Measurements from ENCODE around the gene RELA. TPM values are rescaled to one million over a fixed set of nuclear protein-coding genes. Genes with fewer than 3 reads are reported as not detected.
A peak's percentile ranks its signal among the peaks of the same experiment; 100 is the strongest.
"Not testable (repeated sequence)": the region's sequence is repeated elsewhere in the genome, so short reads cannot be mapped to it uniquely, and the experiment has no call there.

Gene RELA
- total RNA-seq, result 100 to 1,000 TPM in 1 of 2 donors, 10 to 100 TPM in 1; 98.2 to 108 TPM
- polyA plus RNA-seq, result 10 to 100 TPM; 28.8 to 73.8 TPM
- long read RNA-seq, donor 1, transcript RELA-202 (11 exons, 2,700 nt), result major isoform, 40 of 96 reads
- long read RNA-seq, donor 1, partial matches to known transcripts, result 40 of 96 reads
- long read RNA-seq, donor 1, other reads (novel, unspliced or antisense), result 15 of 96 reads
- long read RNA-seq, donor 2, transcript RELA-202 (11 exons, 2,700 nt), result major isoform, 9 of 30 reads
- long read RNA-seq, donor 2, partial matches to known transcripts, result 19 of 30 reads
- long read RNA-seq, donor 2, other reads (novel, unspliced or antisense), result 2 of 30 reads

DNA sequence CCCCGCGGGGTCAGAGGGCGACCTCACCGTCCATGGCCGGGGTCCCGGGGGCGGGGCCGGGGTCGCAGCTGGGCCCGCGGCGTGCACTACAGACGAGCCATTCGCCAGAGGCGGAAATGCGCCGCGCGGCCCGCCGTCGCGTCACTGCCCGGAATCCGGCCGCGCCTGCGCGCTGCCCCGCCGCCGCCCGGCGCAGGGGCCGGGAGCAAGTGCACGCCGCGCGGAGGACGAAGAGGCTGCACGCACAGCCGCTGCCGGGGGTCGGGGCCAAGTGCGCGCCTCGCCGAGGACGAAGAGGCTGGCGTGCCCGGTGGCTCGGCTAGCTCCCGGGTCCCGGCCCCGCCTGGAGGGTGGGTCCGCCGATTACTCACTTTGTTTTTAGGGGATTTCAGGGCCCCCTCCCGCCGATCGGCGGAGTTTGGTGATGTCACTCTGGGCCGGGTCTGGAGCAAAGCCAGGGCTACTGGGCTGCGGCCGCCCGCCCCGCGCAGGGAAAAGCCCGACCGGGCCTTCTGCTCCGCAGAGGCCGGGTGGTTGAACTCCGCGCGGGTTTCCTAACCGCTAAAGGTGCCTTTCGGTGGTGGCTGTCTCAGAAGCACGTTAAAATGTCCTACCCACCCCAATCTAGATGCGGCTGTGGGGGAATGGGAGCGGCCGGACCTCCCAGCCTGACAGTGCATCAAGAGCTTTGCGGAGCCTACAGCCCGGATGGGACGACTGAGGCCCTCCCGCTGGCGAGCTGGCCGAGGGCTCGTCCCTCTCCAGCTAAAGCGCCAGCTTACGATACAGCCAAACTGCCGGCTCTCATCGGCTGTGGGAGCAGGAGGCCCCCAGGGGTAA, at the start of gene RELA:
Gene RELA (minus strand): TSS at position 118 of the 840 bp plus-strand sequence. CDS start 84 bp downstream, at position 34.
- ATAC-seq (ENCODE audit: low FRiP score) (peak; percentile 95), DNase-seq (peak; percentile 97 to 98)
- 0 to 1% methylated on average over 77 to 91 of the region's 91 CpGs for WGBS, 2 donors
- peak within 1 kb of the TSS; percentile 83 to 92 for H3K27ac ChIP-seq (ENCODE audit: low read depth in 1 of 2, low read length in 2 of 2)
- intact Hi-C loops (cut with DNase I), result loop anchor here in 1 of 2 donors (5.0 kb wide), 1 partner anchor 49 kb away; the partner anchor contains the start of gene KAT5
- H3K27me3 ChIP-seq (ENCODE audit: control insufficient read depth in 1 of 2, insufficient read depth in 2 of 2, low read length in 1 of 2), result no peaks in the 10 kb centered on the region
- peaks cover 0 to 2% of the 10 kb centered on the region in 2 donors for H3K36me3 ChIP-seq (ENCODE audit: control insufficient read depth in 1 of 2, insufficient read depth in 2 of 2, low read length in 1 of 2)
- H3K4me3 ChIP-seq (ENCODE audit: low read length in 2 of 2), result peak within 1 kb of the TSS; percentile 82 to 93
- H3K9me3 ChIP-seq (ENCODE audit: control insufficient read depth, low read length), result no peaks in the 10 kb centered on the region
- H3K4me1 ChIP-seq (ENCODE audit: control insufficient read depth in 1 of 2, insufficient read depth in 2 of 2, low read length in 2 of 2), result no peaks in the 10 kb centered on the region

DNA sequence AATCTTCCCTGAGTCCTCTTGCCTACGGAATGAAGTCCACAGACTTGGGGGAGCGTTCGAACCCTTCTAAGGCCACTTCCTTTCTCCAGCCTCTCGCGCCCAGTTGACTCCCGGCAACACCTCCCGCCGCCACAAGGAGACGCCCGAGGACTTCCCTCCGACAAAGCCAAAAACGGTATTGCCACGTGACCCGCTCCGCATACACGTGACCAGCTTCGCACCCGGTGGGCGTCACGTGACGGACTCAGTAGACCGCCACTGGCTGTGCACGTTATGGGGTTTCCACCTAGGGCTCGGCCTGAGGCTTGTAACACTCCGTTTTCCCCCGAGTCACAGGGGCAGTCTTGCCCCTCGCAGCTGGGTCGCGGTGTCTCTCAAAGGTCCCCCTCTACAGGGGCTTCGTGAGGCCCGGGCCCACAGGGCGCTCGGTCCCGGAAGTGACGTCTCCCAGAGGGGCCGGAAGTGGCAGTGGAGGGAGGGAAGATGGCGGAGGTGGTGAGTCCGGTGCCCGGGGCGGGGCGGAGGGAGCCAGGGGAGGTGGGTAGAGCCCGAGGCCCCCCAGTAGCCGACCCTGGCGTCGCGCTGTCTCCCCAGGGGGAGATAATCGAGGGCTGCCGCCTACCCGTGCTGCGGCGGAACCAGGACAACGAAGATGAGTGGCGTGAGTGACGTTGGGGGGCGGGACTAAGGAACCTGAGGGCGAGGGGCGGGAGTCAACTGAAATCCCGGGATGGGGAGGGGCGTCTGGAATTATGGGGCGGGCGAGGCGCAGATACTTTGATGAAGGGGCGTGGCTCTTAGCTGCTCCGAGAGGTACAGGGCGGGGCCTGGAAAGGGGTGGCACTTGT, 49.3 kb upstream of the RELA start, which contains the start of gene KAT5:
Gene KAT5 (plus strand): TSS at position 468 of the 848 bp plus-strand sequence. CDS start 16 bp downstream, at position 484.
- peaks cover 4 to 11% of the 10 kb centered on the region in 2 donors for H3K36me3 ChIP-seq (ENCODE audit: control insufficient read depth in 1 of 2, insufficient read depth in 2 of 2, low read length in 1 of 2)
- peak within 1 kb of the TSS; percentile 72 to 80 for H3K27ac ChIP-seq (ENCODE audit: low read depth in 1 of 2, low read length in 2 of 2)
- H3K4me3 ChIP-seq (ENCODE audit: low read length in 2 of 2), result peak within 1 kb of the TSS; percentile 19 to 22
- no peaks in the 10 kb centered on the region for H3K9me3 ChIP-seq (ENCODE audit: control insufficient read depth, low read length)
- H3K27me3 ChIP-seq (ENCODE audit: control insufficient read depth in 1 of 2, insufficient read depth in 2 of 2, low read length in 1 of 2), result no peaks in the 10 kb centered on the region
- WGBS, 2 donors, result 1% methylated on average over 65 of the region's 65 CpGs
- DNase-seq (peak; percentile 99), ATAC-seq (ENCODE audit: low FRiP score) (peak; percentile 96)
- intact Hi-C loops (cut with DNase I), result loop anchor here (5.0 kb wide), 3 partner anchors 50 to 70 kb away; partner anchors contain the start of genes AP5B1 (in 1 of the 2) and RELA (in 1 of the 2)
- H3K4me1 ChIP-seq (ENCODE audit: control insufficient read depth in 1 of 2, insufficient read depth in 2 of 2, low read length in 2 of 2), result no peaks in the 10 kb centered on the region

DNA sequence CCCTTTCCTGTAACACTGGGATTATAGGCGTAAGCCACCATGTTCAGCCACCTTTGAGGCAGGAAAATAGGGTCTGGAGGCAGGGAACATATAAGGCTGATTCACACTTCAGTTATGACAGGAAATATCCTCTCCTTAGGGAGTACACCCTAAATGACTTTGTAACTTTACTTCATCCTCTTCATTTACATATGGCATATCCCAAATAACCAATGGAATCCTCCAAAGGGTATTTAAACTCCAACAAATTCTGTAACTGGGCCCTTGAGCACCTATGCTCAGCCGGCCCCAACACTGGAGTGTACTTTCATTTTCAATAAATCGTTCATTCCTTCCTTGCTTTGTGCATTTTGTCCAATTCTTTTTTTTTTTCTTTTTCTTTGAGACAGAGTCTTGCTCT, 47.7 kb upstream of the RELA start:
- H3K4me1 ChIP-seq (ENCODE audit: control insufficient read depth in 1 of 2, insufficient read depth in 2 of 2, low read length in 2 of 2), result no peaks in the 10 kb centered on the region
- peaks cover 0 to 9% of the 10 kb centered on the region in 2 donors for H3K36me3 ChIP-seq (ENCODE audit: control insufficient read depth in 1 of 2, insufficient read depth in 2 of 2, low read length in 1 of 2)
- H3K4me3 ChIP-seq (ENCODE audit: low read length in 2 of 2), result no peak overlapping the region
- no peaks in the 10 kb centered on the region for H3K9me3 ChIP-seq (ENCODE audit: control insufficient read depth, low read length)
- H3K27ac ChIP-seq (ENCODE audit: low read depth in 1 of 2, low read length in 2 of 2), result peak overlapping the region in 1 of 2 donors; percentile 42
- 74 to 78% methylated on average over 3 of the region's 3 CpGs for WGBS, 2 donors
- DNase-seq (no peak), ATAC-seq (ENCODE audit: low FRiP score) (no peak)
- intact Hi-C loops (cut with DNase I), result loop anchor here (5.0 kb wide), 3 partner anchors 48 to 72 kb away; partner anchors contain the start of genes AP5B1 (in 1 of the 2) and RELA (in 1 of the 2)
- no peaks in the 10 kb centered on the region for H3K27me3 ChIP-seq (ENCODE audit: control insufficient read depth in 1 of 2, insufficient read depth in 2 of 2, low read length in 1 of 2)

DNA sequence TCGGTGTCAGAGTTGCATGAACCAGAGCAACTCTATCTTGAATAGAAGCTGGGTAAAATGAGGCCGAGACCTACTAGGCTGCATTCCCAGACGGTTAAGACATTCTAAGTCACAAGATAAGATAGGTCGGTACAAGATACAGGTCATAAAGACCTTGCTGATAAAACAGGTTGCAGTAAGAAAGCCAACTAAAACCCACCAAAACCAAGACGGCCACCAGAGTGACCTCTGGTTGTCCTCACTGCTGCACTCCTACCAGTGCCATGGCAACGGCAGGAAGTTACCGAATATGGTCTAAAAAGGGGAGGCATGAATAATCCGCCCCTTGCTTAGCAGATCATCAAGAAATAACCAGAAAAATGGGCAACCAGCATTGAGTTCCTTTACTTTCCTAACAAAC, 46.9 kb upstream of the RELA start:
- Histone ChIP-seq H3K4me3 (ENCODE audit: low read length in 2 of 2) (no peak overlapping the region), H3K9me3 (ENCODE audit: control insufficient read depth, low read length) (no peaks in the 10 kb centered on the region), H3K27ac (ENCODE audit: low read depth in 1 of 2, low read length in 2 of 2) (peak overlapping the region in 1 of 2 donors; percentile 17), H3K27me3 (ENCODE audit: control insufficient read depth in 1 of 2, insufficient read depth in 2 of 2, low read length in 1 of 2) (no peaks in the 10 kb centered on the region), H3K4me1 (ENCODE audit: control insufficient read depth in 1 of 2, insufficient read depth in 2 of 2, low read length in 2 of 2) (no peaks in the 10 kb centered on the region), H3K36me3 (ENCODE audit: control insufficient read depth in 1 of 2, insufficient read depth in 2 of 2, low read length in 1 of 2) (peaks cover 0 to 3% of the 10 kb centered on the region in 2 donors)
- intact Hi-C loops (cut with DNase I), result loop anchor here (5.0 to 10.0 kb wide), 4 partner anchors 47 to 275 kb away; partner anchors contain the start of genes AP5B1 (in 1 of the 2) and RELA (in 1 of the 2)
- ATAC-seq (ENCODE audit: low FRiP score) (no peak), DNase-seq (peak in 1 of 2 donors; percentile 45)
- WGBS, 2 donors, result 18 to 19% methylated on average over 8 of the region's 8 CpGs

DNA sequence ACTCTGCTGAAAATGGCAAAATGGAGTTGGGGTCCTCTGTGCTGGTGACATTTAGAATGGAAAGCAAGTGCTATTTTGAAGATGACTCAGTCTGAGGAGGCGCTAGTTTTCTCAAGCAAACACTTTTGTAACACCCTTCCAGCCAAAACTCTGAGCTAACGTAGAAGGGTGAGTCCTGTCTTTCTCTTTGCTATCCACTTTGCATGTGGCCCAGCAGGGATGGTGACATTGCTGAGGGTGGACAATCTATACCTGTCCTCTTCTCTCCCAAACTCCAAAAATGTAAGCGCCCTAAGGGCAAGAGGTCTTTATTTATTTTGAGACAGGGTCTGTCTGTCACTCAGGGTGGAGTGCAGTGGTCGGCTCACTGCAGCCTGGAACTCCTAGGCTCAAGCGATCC, 45.7 kb upstream of the RELA start:
- intact Hi-C loops (cut with DNase I), result loop anchor here in 1 of 2 donors (10.0 kb wide), 1 partner anchor 276 kb away; no protein-coding TSS in a partner anchor
- no peaks in the 10 kb centered on the region for H3K9me3 ChIP-seq (ENCODE audit: control insufficient read depth, low read length)
- H3K4me3 ChIP-seq (ENCODE audit: low read length in 2 of 2), result no peak overlapping the region
- ATAC-seq (ENCODE audit: low FRiP score) (no peak), DNase-seq (peak in 1 of 2 donors; percentile 10)
- WGBS, 2 donors, result 91 to 93% methylated on average over 5 of the region's 5 CpGs
- no peaks in the 10 kb centered on the region for H3K36me3 ChIP-seq (ENCODE audit: control insufficient read depth in 1 of 2, insufficient read depth in 2 of 2, low read length in 1 of 2)
- no peaks in the 10 kb centered on the region for H3K27me3 ChIP-seq (ENCODE audit: control insufficient read depth in 1 of 2, insufficient read depth in 2 of 2, low read length in 1 of 2)
- no peak overlapping the region for H3K27ac ChIP-seq (ENCODE audit: low read depth in 1 of 2, low read length in 2 of 2)
- H3K4me1 ChIP-seq (ENCODE audit: control insufficient read depth in 1 of 2, insufficient read depth in 2 of 2, low read length in 2 of 2), result no peaks in the 10 kb centered on the region

DNA sequence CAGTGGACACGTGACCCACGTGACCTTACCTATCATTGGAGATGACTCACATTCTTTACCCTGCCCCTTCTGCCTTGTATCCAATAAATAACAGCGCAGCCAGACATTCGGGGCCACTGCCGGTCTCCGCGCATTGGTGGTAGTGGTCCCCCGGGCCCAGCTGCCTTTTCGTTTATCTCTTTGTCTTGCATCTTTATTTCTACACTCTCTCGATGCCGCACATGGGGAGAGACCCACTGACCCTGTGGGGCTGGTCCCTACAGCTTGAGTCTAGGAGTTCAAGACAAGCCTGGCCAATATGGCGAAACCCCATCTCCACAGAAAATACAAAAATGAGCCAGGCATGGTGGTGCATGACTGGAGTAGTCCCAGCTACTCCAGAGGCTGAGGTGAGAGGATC, 44.3 kb upstream of the RELA start:
- H3K36me3 ChIP-seq (ENCODE audit: control insufficient read depth in 1 of 2, insufficient read depth in 2 of 2, low read length in 1 of 2); H3K9me3 ChIP-seq (ENCODE audit: control insufficient read depth, low read length); H3K4me3 ChIP-seq (ENCODE audit: low read length in 2 of 2); ATAC-seq (ENCODE audit: low FRiP score); H3K27me3 ChIP-seq (ENCODE audit: control insufficient read depth in 1 of 2, insufficient read depth in 2 of 2, low read length in 1 of 2); H3K27ac ChIP-seq (ENCODE audit: low read depth in 1 of 2, low read length in 2 of 2); H3K4me1 ChIP-seq (ENCODE audit: control insufficient read depth in 1 of 2, insufficient read depth in 2 of 2, low read length in 2 of 2): not testable (repeated sequence)
- 89 to 91% methylated on average over 9 to 10 of the region's 12 CpGs for WGBS, 2 donors
- intact Hi-C loops (cut with DNase I), result loop anchor here (2.0 to 10.0 kb wide), 2 partner anchors 112 to 278 kb away; no protein-coding TSS in a partner anchor
- DNase-seq, result peak in 1 of 2 donors; percentile 13

DNA sequence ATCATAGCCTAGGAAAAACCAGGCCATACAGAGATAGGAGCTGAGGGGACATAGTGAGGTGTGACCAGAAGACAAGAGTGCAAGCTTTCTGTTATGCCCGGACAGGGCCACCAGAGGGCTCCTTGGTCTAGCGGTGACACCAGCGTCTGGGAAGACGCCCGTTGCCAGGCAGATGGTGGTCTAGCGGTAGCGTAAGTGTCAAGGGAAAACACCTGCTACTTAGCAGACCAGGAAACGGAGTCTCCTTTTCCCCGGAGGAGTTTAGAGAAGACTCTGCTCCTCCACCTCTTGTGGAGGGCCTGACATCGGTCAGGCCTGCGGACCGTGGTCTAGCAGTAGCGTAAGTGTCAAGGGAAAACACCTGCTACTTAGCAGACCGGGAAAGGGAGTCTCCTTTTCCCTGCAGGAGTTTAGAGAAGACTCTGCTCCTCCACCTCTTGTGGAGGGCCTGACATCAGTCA, 43.6 kb upstream of the RELA start:
- not testable (repeated sequence) for ATAC-seq (ENCODE audit: low FRiP score); H3K27me3 ChIP-seq (ENCODE audit: control insufficient read depth in 1 of 2, insufficient read depth in 2 of 2, low read length in 1 of 2); H3K9me3 ChIP-seq (ENCODE audit: control insufficient read depth, low read length); H3K4me1 ChIP-seq (ENCODE audit: control insufficient read depth in 1 of 2, insufficient read depth in 2 of 2, low read length in 2 of 2); H3K36me3 ChIP-seq (ENCODE audit: control insufficient read depth in 1 of 2, insufficient read depth in 2 of 2, low read length in 1 of 2); H3K27ac ChIP-seq (ENCODE audit: low read depth in 1 of 2, low read length in 2 of 2); H3K4me3 ChIP-seq (ENCODE audit: low read length in 2 of 2)
- intact Hi-C loops (cut with DNase I), result loop anchor here (2.0 to 10.0 kb wide), 2 partner anchors 112 to 278 kb away; no protein-coding TSS in a partner anchor
- peak; percentile 86 to 91 for DNase-seq
- 13 to 15% methylated on average over 14 of the region's 14 CpGs for WGBS, 2 donors
